Measurements from ENCODE around the gene AOAH. TPM values are rescaled to one million over a fixed set of nuclear protein-coding genes. Genes with fewer than 3 reads are reported as not detected.

The AOAH gene
- total and polyA plus RNA-seq, 2 of the 4 experiments (the other 2 are of a cell fraction): not detected

DNA sequence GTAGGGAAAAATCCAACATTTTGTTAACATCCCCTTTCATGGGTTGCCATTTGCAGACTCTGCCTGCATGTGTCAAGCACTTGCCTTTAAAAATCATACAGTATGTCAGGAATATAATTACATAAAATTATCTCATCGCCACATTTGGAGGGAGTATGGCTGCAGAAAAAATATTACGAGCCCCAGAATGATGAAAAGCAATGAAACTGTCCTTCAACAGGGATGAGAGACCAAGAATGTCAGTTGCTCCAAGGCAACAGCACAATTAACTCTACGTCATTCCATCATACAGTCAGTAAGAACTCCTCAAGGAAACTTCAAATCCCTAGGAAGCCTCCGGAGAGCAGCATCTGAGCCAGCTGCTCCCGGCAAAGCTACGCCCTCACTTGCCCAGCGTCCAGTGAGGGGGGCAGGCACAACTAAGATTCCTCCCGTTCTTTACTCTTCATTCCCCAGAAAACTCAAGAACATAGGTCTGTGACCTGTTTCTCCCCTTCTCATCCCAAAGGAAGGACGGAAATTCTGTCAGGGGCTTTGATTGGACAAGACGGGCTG lies 201.8 kb downstream of the AOAH start:
- Histone ChIP-seq H3K36me3 (ENCODE audit: control insufficient read depth, insufficient read depth, low read length) (no peaks in the 10 kb centered on the region), H3K23ac (ENCODE audit: low read depth, low read length) (no peak overlapping the region), H2BK120ac (ENCODE audit: low read depth, low read length) (no peak overlapping the region), H3K4ac (ENCODE audit: low read depth, low read length) (no peak overlapping the region), H3K27ac (ENCODE audit: insufficient read depth, low read length) (no peak overlapping the region), H4K91ac (ENCODE audit: insufficient read depth, low read depth, low read length) (no peak overlapping the region), H3K9ac (ENCODE audit: low read depth, low read length) (no peak overlapping the region), H3K56ac (ENCODE audit: extremely low read depth, insufficient read depth, low read length) (no peak overlapping the region), H3K9me1 (ENCODE audit: insufficient read depth, low read length) (peaks cover 8% of the 10 kb centered on the region; the same call in 1 of the 2 replicates), H2AFZ (replicated peaks; ENCODE audit: low read length, poor library complexity) (no peak overlapping the region), H2BK5ac (ENCODE audit: low read depth, low read length, poor library complexity, severe bottlenecking) (no peak overlapping the region), H3K14ac (replicated peaks; ENCODE audit: low read depth, low read length) (no peak overlapping the region), H3K4me3 (ENCODE audit: insufficient read depth, low read depth, low read length) (no peak overlapping the region), H2AK5ac (ENCODE audit: low read depth, low read length) (no peak overlapping the region), H3K79me1 (ENCODE audit: low read depth in 1 of 2, low read length in 2 of 2) (no peaks in the 10 kb centered on the region), H4K20me1 (ENCODE audit: insufficient read depth, low read length) (no peaks in the 10 kb centered on the region), H2AK9ac (replicated peaks; ENCODE audit: low read depth, low read length, poor library complexity) (no peak overlapping the region), H3K27me3 (ENCODE audit: control insufficient read depth, insufficient read depth, low read length) (peaks cover 10% of the 10 kb centered on the region), H2BK15ac (ENCODE audit: low read depth, low read length) (no peak overlapping the region), H3K4me1 (ENCODE audit: control insufficient read depth, insufficient read depth, low read length) (peaks cover 6% of the 10 kb centered on the region), H4K8ac (ENCODE audit: low read depth in 2 of 2, low read length in 2 of 2) (no peak overlapping the region), H2BK20ac (ENCODE audit: low read depth, low read length) (no peak overlapping the region), H4K5ac (ENCODE audit: low read depth, low read length) (no peak overlapping the region), H3K9me3 (ENCODE audit: control insufficient read depth, insufficient read depth, low read length) (no peaks in the 10 kb centered on the region), H3K4me2 (ENCODE audit: low read depth, low read length) (no peak overlapping the region), H3K18ac (ENCODE audit: low read depth, low read length) (no peak overlapping the region)
- dilution Hi-C loops (cut with HindIII; ENCODE audit: low sequenced_read_pairs, unreplicated experiment) (no loop called here), intact Hi-C loops (cut with micrococcal nuclease) (no loop called here), in situ Hi-C loops (cut with MboI; ENCODE audit: low sequenced_read_pairs) (no loop called here)
- TF ChIP-seq RFX5 (IDR thresholded peaks at IDR 0.05; ENCODE audit: low read depth, low read length) (no peak), MAZ (IDR thresholded peaks at IDR 0.05; ENCODE audit: borderline replicate concordance, low read depth, low read length) (no peak), SMC3 (IDR thresholded peaks at IDR 0.05; ENCODE audit: low read depth, low read length) (no peak), MXI1 (IDR thresholded peaks at IDR 0.05; ENCODE audit: borderline replicate concordance, low read depth, low read length) (no peak), NFE2L2 (IDR thresholded peaks at IDR 0.05; ENCODE audit: low read depth, low read length) (no peak), RCOR1 (IDR thresholded peaks at IDR 0.05; ENCODE audit: insufficient replicate concordance, low read length) (no peak), USF2 (IDR thresholded peaks at IDR 0.05; ENCODE audit: low read depth, low read length) (no peak)
- no peak for DNase-seq
- POLR2A ChIA-PET (ENCODE audit: unreplicated experiment): no interaction called here
- no TSS peak for BruUV-seq (replicated peaks)
- 60% methylated on average over 3 of the region's 10 CpGs; no CpG with 5 or more reads in 1 of the 2 experiments for WGBS, 2 experiments (ENCODE audit: extremely low coverage in 2 of 2, insufficient read length in 1 of 2)
- ATAC-seq (ENCODE audit: low read depth): no peak
- CTCF ChIA-PET: no interaction called here

Data from IMR-90 (cell line).